K562 (cell line): ENCODE results near the gene NGDN. TPM values are rescaled to one million over a fixed set of nuclear protein-coding genes. Genes with fewer than 3 reads are reported as not detected.
A peak's percentile ranks its signal among the peaks of the same experiment; 100 is the strongest.

Experiments used
- HNRNPLL ChIP-seq: fragments of 200-400 bp; formaldehyde crosslinking; IDR thresholded peaks from 2 replicates; pipeline ENCODE4 v1.6.1; 2017; ENCODE audit warnings: low read length, low read depth, mild to moderate bottlenecking; ENCODE audit not compliant: poor library complexity, severe bottlenecking
- MGA ChIP-seq: fragments of 450-650 bp; IDR thresholded peaks from 2 replicates; pipeline ENCODE4 v1.6.1; 2016; ENCODE audit warnings: mild to moderate bottlenecking, moderate library complexity
- ZFX ChIP-seq: sonication (generic); formaldehyde crosslinking; IDR thresholded peaks from 2 replicates; pipeline ENCODE4 v1.8.0; 2022; ENCODE audit warnings: mild to moderate bottlenecking, missing genetic modification reagents, moderate library complexity
- ZNF592 ChIP-seq: fragments of 450-650 bp; IDR thresholded peaks from 2 replicates; pipeline ENCODE4 v1.6.1; 2017; ENCODE audit warnings: antibody characterized with exemption, mild to moderate bottlenecking
- polyA plus RNA-seq, 8 experiments: library from polyadenylated mRNA; depleted of rRNA in 4 of 8; stranded (reverse) in 5 of 8; unstranded in 3 of 8; fragments of >200 nt; fragmentation: Nextera tagmentation in 2 of 8; fragmentation: Illumina TruSeq in 1 of 8; extraction: Ambion mirVana in 2 of 8; extraction: Trizol in 1 of 8; gene quantifications; 2 replicates each; pipeline versions ENCODE4 v1.2.1 to v1.2.3, GENCODE V29; 2011 to 2014; ENCODE audit warnings: inconsistent platforms in 1 of 8, missing spikeins in 1 of 8
- total RNA-seq, 7 experiments: library from RNA; depleted of rRNA in 6 of 7; stranded (reverse); fragments of >200 nt in 6 of 7; fragmentation: Illumina TruSeq in 2 of 7; extraction: Trizol in 2 of 7; gene quantifications; 2 replicates each; pipeline versions ENCODE4 v1.2.1 to v1.2.3, GENCODE V29; 2011 to 2021; ENCODE audit warnings: low replicate concordance in 1 of 7

NGDN gene
- total and polyA plus RNA-seq, 9 of the 15 experiments (the other 6 are each of a cell fraction or from before 2014, with no cell fraction given) = 42.9 to 195 (median 74.9) TPM

- TF ChIP-seq ZNF592 = 0 out of 2 replicates have a peak, but pooled peaks have one; percentile 54
- TF ChIP-seq ZFX (CRISPR knock-in tag) = peak; percentile 26; the same call in 1 of the 2 replicates
- peak; percentile 57 for TF ChIP-seq MGA
- no peak for TF ChIP-seq HNRNPLL
Observed at GRCh38 chr14:23438101-23438971, 31.2 kb upstream of the NGDN start (continued).
